C4-2B (cell line): ENCODE data around the gene MED26.

Experiments
- CTCF ChIP-seq: fragments of 450-650 bp; conservative IDR thresholded peaks from 2 replicates; pipeline ENCODE4 v1.5.1; 2017; ENCODE audit warnings: mild to moderate bottlenecking
- ZFX ChIP-seq: fragments of 450-650 bp; IDR thresholded peaks from 2 replicates; pipeline ENCODE4 v1.6.1; 2017

GRCh38 chr19:16637535-16637934, 9.5 kb upstream of the MED26 start:
- TF ChIP-seq CTCF (no peak), ZFX (no peak)
